Gastroesophageal sphincter (tissue), 4 donors: ENCODE data around the gene GJC1. TPM values are rescaled to one million over a fixed set of nuclear protein-coding genes. Genes with fewer than 3 reads are reported as not detected.

Source experiments
- ATAC-seq: fragments of 150-250 bp; one replicate; pipeline ENCODE4 v1.9.1; 2016; ENCODE audit warnings: mild to moderate bottlenecking, moderate library complexity
- H3K27ac ChIP-seq, 4 donors: fragments of 200-600 bp; sonication (generic) in 3 of 4; 1 replicate in 3 of 4; 2 replicates in 1 of 4; pipeline ENCODE4 v1.5.1; 2016 to 2019
- H3K27me3 ChIP-seq: fragments of 200-600 bp; sonication (generic); one replicate; pipeline ENCODE4 v1.5.1; 2019
- H3K36me3 ChIP-seq, 2 donors: fragments of 200-600 bp; sonication (generic); one replicate each; pipeline ENCODE4 v1.5.1; 2019; ENCODE audit warnings: control low read depth in 1 of 2
- H3K4me1 ChIP-seq, 3 donors: fragments of 200-600 bp; sonication (generic); 1 replicate in 2 of 3; 2 replicates in 1 of 3; pipeline ENCODE4 v1.5.1; 2016 to 2019; ENCODE audit warnings: control low read depth in 2 of 3
- H3K4me3 ChIP-seq, 2 donors: fragments of 200-600 bp; sonication (generic); one replicate each; pipeline ENCODE4 v1.5.1; 2019; ENCODE audit warnings: mild to moderate bottlenecking in 1 of 2, moderate library complexity in 1 of 2
- H3K9me3 ChIP-seq, 3 donors: fragments of 200-600 bp; sonication (generic); one replicate each; pipeline ENCODE4 v1.5.1; 2017 to 2019; ENCODE audit warnings: control low read depth in 2 of 3
- CTCF ChIP-seq, 4 experiments: fragments of 200-600 bp in 2 of 4; fragments of 450-650 bp in 2 of 4; sonication (generic) in 1 of 4; IDR thresholded peaks; one replicate each; pipeline ENCODE4 v1.5.1; 2017 to 2019; ENCODE audit warnings: antibody characterized with exemption in 4 of 4, mild to moderate bottlenecking in 2 of 4, moderate library complexity in 2 of 4
- EP300 ChIP-seq: sonication (generic); formaldehyde crosslinking; IDR thresholded peaks from one replicate; pipeline ENCODE4 v1.6.1; 2017; ENCODE audit warnings: antibody characterized with exemption, mild to moderate bottlenecking
- POLR2A ChIP-seq, 2 donors: fragments of 450-650 bp; IDR thresholded peaks; one replicate each; pipeline ENCODE4 v1.6.1; 2017; ENCODE audit warnings: antibody characterized with exemption in 2 of 2, mild to moderate bottlenecking in 2 of 2, moderate library complexity in 1 of 2
- POLR2AphosphoS5 ChIP-seq: sonication (generic); formaldehyde crosslinking; IDR thresholded peaks from one replicate; pipeline ENCODE4 v1.6.1; 2017; ENCODE audit warnings: antibody characterized with exemption
- WGBS, 2 donors: methylation state at CpG; one replicate each; pipeline ENCODE4 v1.1.5; 2018; ENCODE audit warnings: low coverage in 1 of 2; 5-methylcytosine and 5-hydroxymethylcytosine counted together
- total RNA-seq, 4 donors: library from RNA; depleted of rRNA; stranded (reverse); fragments of >200 nt; gene quantifications; one replicate each; pipeline ENCODE4 v1.1.0, GENCODE V29; 2016

GJC1 gene
- total RNA-seq, 4 donors from 2014 or later = 28.2 to 78.3 (median 44.5) TPM

GRCh38 chr17:44760474-44761308, 69.4 kb downstream of the GJC1 start:
- TF ChIP-seq POLR2A (IDR thresholded peaks at IDR 0.05) (no peak), EP300 (no peak), CTCF (IDR thresholded peaks at IDR 0.05) (no peak), POLR2AphosphoS5 (no peak)
- Histone ChIP-seq H3K27me3 (peaks cover 67% of the 10 kb centered on the region), H3K4me1 (peaks cover 0 to 18% (median 6%) of the 10 kb centered on the region in 3 donors), H3K27ac (no peak overlapping the region), H3K9me3 (no peaks in the 10 kb centered on the region), H3K36me3 (no peaks in the 10 kb centered on the region), H3K4me3 (no peak overlapping the region)
- no peak for ATAC-seq
- WGBS, 2 donors = 72 to 79% methylated on average over 7 to 10 of the region's 13 CpGs

- WGBS, 2 donors = no CpG with 5 or more reads among the region's 3 CpGs
- Histone ChIP-seq H3K27ac (no peak overlapping the region), H3K4me1 (peaks cover 0 to 18% (median 6%) of the 10 kb centered on the region in 3 donors), H3K36me3 (no peaks in the 10 kb centered on the region), H3K9me3 (no peaks in the 10 kb centered on the region), H3K4me3 (no peak overlapping the region), H3K27me3 (peaks cover 66% of the 10 kb centered on the region)
- no peak for ATAC-seq
- TF ChIP-seq EP300 = no peak
These were observed 70.2 kb downstream of the GJC1 start for GRCh38 chr17:44759916-44760243.

GRCh38 chr17:44759086-44759915, 70.8 kb downstream of the GJC1 start:
- peak; percentile 24 for ATAC-seq
- Histone ChIP-seq H3K27me3 (peaks cover 60% of the 10 kb centered on the region), H3K4me1 (peaks cover 0 to 18% (median 6%) of the 10 kb centered on the region in 3 donors), H3K27ac (no peak overlapping the region), H3K4me3 (peak overlapping the region; percentile 26 to 56), H3K9me3 (no peaks in the 10 kb centered on the region), H3K36me3 (no peaks in the 10 kb centered on the region)
- WGBS, 2 donors = 60% methylated on average over 1 of the region's 60 CpGs; no CpG with 5 or more reads in 1 of the 2 donors
- TF ChIP-seq POLR2AphosphoS5 (no peak), CTCF (IDR thresholded peaks at IDR 0.05) (no peak), EP300 (no peak), POLR2A (IDR thresholded peaks at IDR 0.05) (no peak)

GRCh38 chr17:44758414-44759085, 71.5 kb downstream of the GJC1 start, which contains the start of gene ADAM11:
Gene ADAM11, plus strand, starts transcription at chr17:44758988. Its CDS starts 212 bp downstream, at chr17:44759200.
- no peaks in the 10 kb centered on the region for H3K36me3 ChIP-seq
- ATAC-seq = peak; percentile 60
- no peak for TF ChIP-seq CTCF (IDR thresholded peaks at IDR 0.05)
- no peak for TF ChIP-seq EP300
- TF ChIP-seq POLR2A (IDR thresholded peaks at IDR 0.05) = no peak
- TF ChIP-seq POLR2AphosphoS5 = no peak
- no peaks in the 10 kb centered on the region for H3K9me3 ChIP-seq
- WGBS, 2 donors = no CpG with 5 or more reads among the region's 74 CpGs
- H3K4me3 ChIP-seq = peak within 1 kb of the TSS; percentile 26 to 56
- no peak within 1 kb of the TSS for H3K27ac ChIP-seq
- peaks cover 58% of the 10 kb centered on the region for H3K27me3 ChIP-seq
- H3K4me1 ChIP-seq = peaks cover 0 to 18% (median 6%) of the 10 kb centered on the region in 3 donors

- H3K27ac ChIP-seq = no peak overlapping the region
- H3K4me1 ChIP-seq = peaks cover 0 to 18% (median 6%) of the 10 kb centered on the region in 3 donors
- H3K36me3 ChIP-seq = no peaks in the 10 kb centered on the region
- ATAC-seq = no peak
- peaks cover 58% of the 10 kb centered on the region for H3K27me3 ChIP-seq
- TF ChIP-seq EP300 = no peak
- no peak for TF ChIP-seq POLR2A (IDR thresholded peaks at IDR 0.05)
- no peak for TF ChIP-seq CTCF (IDR thresholded peaks at IDR 0.05)
- TF ChIP-seq POLR2AphosphoS5 = no peak
- WGBS, 2 donors = 63% methylated on average over 2 of the region's 5 CpGs; no CpG with 5 or more reads in 1 of the 2 donors
- H3K9me3 ChIP-seq = no peaks in the 10 kb centered on the region
- no peak overlapping the region for H3K4me3 ChIP-seq
These were observed 72.1 kb downstream of the GJC1 start for GRCh38 chr17:44757918-44758413.
